ENCODE data around the gene BCAR3. TPM values are rescaled to one million over a fixed set of nuclear protein-coding genes. Genes with fewer than 3 reads are reported as not detected.

BCAR3 gene
- total and polyA plus RNA-seq, 2 donors from 2014 or later, result 25.4 to 28.4 TPM

- FAIRE-seq (no peak), DNase-seq (peak in 2 of 5 donors; percentile 25 to 54)
- Histone ChIP-seq H3K9ac (ENCODE audit: low read length in 3 of 3) (no peak overlapping the region), H3K27ac (ENCODE audit: low read depth in 2 of 2, low read length in 2 of 2) (peak overlapping the region; percentile 60 to 61), H3K27me3 (ENCODE audit: control insufficient read depth, insufficient read depth, low read length) (no peaks in the 10 kb centered on the region), H3K9me3 (ENCODE audit: control insufficient read depth in 2 of 3, insufficient read depth in 1 of 3, low read length in 3 of 3) (no peaks in the 10 kb centered on the region), H3K4me3 (ENCODE audit: low read length in 3 of 3) (no peak overlapping the region), H3K36me3 (ENCODE audit: control insufficient read depth in 2 of 3, insufficient read depth in 3 of 3, low read length in 3 of 3) (peaks cover 0 to 11% (median 2%) of the 10 kb centered on the region in 3 donors), H3K4me1 (ENCODE audit: control insufficient read depth in 2 of 3, insufficient read depth in 2 of 3, low read depth in 1 of 3, low read length in 3 of 3) (peaks cover 6 to 55% (median 39%) of the 10 kb centered on the region in 3 donors)
- no peak for TF ChIP-seq CTCF (IDR thresholded peaks at IDR 0.05; ENCODE audit: borderline replicate concordance, extremely low read depth, insufficient read depth)
- intact Hi-C loops (cut with DNase I), result no loop called here
These were observed 99.5 kb downstream of the BCAR3 start for GRCh38 chr1:93581917-93582850.

GRCh38 chr1:93579891-93580290 lies 101.7 kb downstream of the BCAR3 start:
- DNase-seq (peak in 2 of 5 donors; percentile 21 to 89), FAIRE-seq (no peak)
- Histone ChIP-seq H3K4me1 (ENCODE audit: control insufficient read depth in 2 of 3, insufficient read depth in 2 of 3, low read depth in 1 of 3, low read length in 3 of 3) (peaks cover 0 to 50% (median 34%) of the 10 kb centered on the region in 3 donors), H3K4me3 (ENCODE audit: low read length in 3 of 3) (no peak overlapping the region), H3K27me3 (ENCODE audit: control insufficient read depth, insufficient read depth, low read length) (no peaks in the 10 kb centered on the region), H3K36me3 (ENCODE audit: control insufficient read depth in 2 of 3, insufficient read depth in 3 of 3, low read length in 3 of 3) (peaks cover 0 to 29% (median 7%) of the 10 kb centered on the region in 3 donors), H3K9ac (ENCODE audit: low read length in 3 of 3) (peak overlapping the region in 1 of 3 donors; percentile 48), H3K9me3 (ENCODE audit: control insufficient read depth in 2 of 3, insufficient read depth in 1 of 3, low read length in 3 of 3) (no peaks in the 10 kb centered on the region), H3K27ac (ENCODE audit: low read depth in 2 of 2, low read length in 2 of 2) (peak overlapping the region; percentile 59 to 71)
- intact Hi-C loops (cut with DNase I), result no loop called here
- TF ChIP-seq CTCF (IDR thresholded peaks at IDR 0.05; ENCODE audit: borderline replicate concordance, extremely low read depth, insufficient read depth), result no peak

GRCh38 chr1:93578911-93579825 lies 102.5 kb downstream of the BCAR3 start:
- peaks cover 0 to 44% (median 29%) of the 10 kb centered on the region in 3 donors for H3K4me1 ChIP-seq (ENCODE audit: control insufficient read depth in 2 of 3, insufficient read depth in 2 of 3, low read depth in 1 of 3, low read length in 3 of 3)
- TF ChIP-seq CTCF (IDR thresholded peaks at IDR 0.05; ENCODE audit: borderline replicate concordance, extremely low read depth, insufficient read depth), result no peak
- peak overlapping the region; percentile 59 to 71 for H3K27ac ChIP-seq (ENCODE audit: low read depth in 2 of 2, low read length in 2 of 2)
- no peaks in the 10 kb centered on the region for H3K27me3 ChIP-seq (ENCODE audit: control insufficient read depth, insufficient read depth, low read length)
- intact Hi-C loops (cut with DNase I), result no loop called here
- FAIRE-seq, result no peak
- H3K36me3 ChIP-seq (ENCODE audit: control insufficient read depth in 2 of 3, insufficient read depth in 3 of 3, low read length in 3 of 3), result peaks cover 0 to 33% (median 7%) of the 10 kb centered on the region in 3 donors
- no peaks in the 10 kb centered on the region for H3K9me3 ChIP-seq (ENCODE audit: control insufficient read depth in 2 of 3, insufficient read depth in 1 of 3, low read length in 3 of 3)
- DNase-seq, result peak in 1 of 5 donors; percentile 61
- H3K4me3 ChIP-seq (ENCODE audit: low read length in 3 of 3), result no peak overlapping the region
- peak overlapping the region in 1 of 3 donors; percentile 48 for H3K9ac ChIP-seq (ENCODE audit: low read length in 3 of 3)

All from kidney (tissue), 14 donors.